ENCODE data around the gene FAH.

DNA sequence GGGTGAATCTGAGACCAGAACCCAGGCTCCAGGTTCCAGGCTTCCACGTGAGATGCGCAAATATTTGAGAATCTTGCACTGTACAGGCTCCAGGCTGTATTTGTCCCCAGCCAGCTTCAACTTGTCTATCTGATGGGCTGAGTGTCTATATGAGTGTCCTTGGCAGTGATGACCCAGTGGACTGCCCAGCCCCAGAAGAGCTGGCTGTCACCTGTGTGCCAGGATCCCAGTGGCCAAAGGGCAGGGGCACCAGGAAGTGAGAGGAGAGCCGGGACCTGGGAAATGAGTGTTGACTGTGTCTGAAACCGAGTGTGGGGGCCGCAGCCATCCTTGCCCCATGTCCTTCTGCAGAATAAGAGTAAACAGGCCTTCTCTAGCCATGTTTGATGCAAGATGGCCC, 10.4 kb downstream of the FAH start:
- TF ChIP-seq EZH2 (IDR thresholded peaks at IDR 0.05; ENCODE audit: borderline replicate concordance, low read depth, low read length, severe bottlenecking) (no peak), POLR2A (IDR thresholded peaks at IDR 0.05; ENCODE audit: low read depth, low read length) (no peak)

All from endothelial cell of umbilical vein (primary cell).